B cell (primary cell): Measurements from ENCODE around the gene ACAA2.

Experiments used
- EZH2 ChIP-seq: IDR thresholded peaks from 2 replicates; pipeline ENCODE4 v1.6.1; 2012; ENCODE audit warnings: borderline replicate concordance, low read depth, mild to moderate bottlenecking, moderate library complexity, low read length; ENCODE audit not compliant: insufficient read depth, poor library complexity, severe bottlenecking
- TF ChIP-seq, protein P1 (sequence below): fragments of 200-600 bp; IDR thresholded peaks from one replicate; pipeline ENCODE4 v1.8.0; 2022; ENCODE audit warnings: antibody characterized with exemption, mild to moderate bottlenecking

DNA sequence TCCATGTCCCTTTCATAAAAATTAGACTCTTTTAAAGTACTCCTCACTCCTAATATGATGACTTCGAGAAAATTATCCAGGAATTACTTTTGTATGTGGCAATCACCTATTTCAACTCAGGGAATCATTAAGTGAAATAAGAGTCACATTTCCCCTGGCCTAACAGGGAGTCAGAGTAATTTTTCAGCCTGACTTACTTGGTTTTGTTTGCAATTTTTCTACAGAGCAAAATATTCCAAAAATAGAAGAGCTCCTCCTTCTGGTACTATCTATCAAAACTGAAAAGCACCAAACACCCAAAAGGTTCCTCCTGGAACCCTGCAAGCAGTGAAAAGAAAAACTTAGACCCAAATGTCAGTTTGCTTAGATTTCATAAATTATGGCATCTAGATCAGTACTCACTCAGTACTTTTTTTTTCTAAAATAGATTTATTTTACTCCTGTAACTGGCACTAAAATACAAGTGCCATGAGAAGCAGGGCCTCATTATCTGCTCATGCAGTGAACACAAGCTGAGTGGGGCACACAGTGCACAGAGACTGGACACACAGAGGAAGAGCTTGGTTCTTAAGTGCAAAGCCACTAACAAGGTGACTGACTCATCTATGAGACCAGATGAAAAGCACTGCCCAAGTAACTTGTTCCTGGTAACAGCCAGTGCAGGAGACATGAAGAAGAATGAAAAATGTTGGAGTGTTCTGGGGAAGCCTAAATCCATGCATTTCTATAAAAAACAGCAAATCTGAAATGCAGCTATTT lies 28.7 kb downstream of the ACAA2 start:
- TF ChIP-seq, protein P1, sequence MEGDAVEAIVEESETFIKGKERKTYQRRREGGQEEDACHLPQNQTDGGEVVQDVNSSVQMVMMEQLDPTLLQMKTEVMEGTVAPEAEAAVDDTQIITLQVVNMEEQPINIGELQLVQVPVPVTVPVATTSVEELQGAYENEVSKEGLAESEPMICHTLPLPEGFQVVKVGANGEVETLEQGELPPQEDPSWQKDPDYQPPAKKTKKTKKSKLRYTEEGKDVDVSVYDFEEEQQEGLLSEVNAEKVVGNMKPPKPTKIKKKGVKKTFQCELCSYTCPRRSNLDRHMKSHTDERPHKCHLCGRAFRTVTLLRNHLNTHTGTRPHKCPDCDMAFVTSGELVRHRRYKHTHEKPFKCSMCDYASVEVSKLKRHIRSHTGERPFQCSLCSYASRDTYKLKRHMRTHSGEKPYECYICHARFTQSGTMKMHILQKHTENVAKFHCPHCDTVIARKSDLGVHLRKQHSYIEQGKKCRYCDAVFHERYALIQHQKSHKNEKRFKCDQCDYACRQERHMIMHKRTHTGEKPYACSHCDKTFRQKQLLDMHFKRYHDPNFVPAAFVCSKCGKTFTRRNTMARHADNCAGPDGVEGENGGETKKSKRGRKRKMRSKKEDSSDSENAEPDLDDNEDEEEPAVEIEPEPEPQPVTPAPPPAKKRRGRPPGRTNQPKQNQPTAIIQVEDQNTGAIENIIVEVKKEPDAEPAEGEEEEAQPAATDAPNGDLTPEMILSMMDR: no peak
- no peak for TF ChIP-seq EZH2
